Right atrium auricular region (tissue), 2 donors: ENCODE results near the gene RPH3AL. TPM values are rescaled to one million over a fixed set of nuclear protein-coding genes. Genes with fewer than 3 reads are reported as not detected.
"Not testable (repeated sequence)": the region's sequence is repeated elsewhere in the genome, so short reads cannot be mapped to it uniquely, and the experiment has no call there.

Experiments
- DNase-seq: peaks from one replicate; pipeline ENCODE4 v3.0.0-alpha.2; 2019; ENCODE audit warnings: low spot score
- H3K27ac ChIP-seq, 2 donors: fragments of 200-600 bp; sonication (generic); 1 replicate in 1 of 2; 2 replicates in 1 of 2; pipeline ENCODE4 v1.5.1; 2016 to 2019
- H3K27me3 ChIP-seq, 2 donors: fragments of 200-600 bp; sonication (generic); one replicate each; pipeline versions ENCODE4 v1.5.1 to v1.6.0; 2017 to 2019
- H3K36me3 ChIP-seq: fragments of 200-600 bp; sonication (generic); one replicate; pipeline ENCODE4 v1.5.1; 2016
- H3K4me1 ChIP-seq, 2 donors: fragments of 200-600 bp; sonication (generic); one replicate each; pipeline versions ENCODE4 v1.5.1 to v1.6.0; 2017 to 2019
- H3K4me3 ChIP-seq, 2 donors: fragments of 200-600 bp; sonication (generic); 1 replicate in 1 of 2; 2 replicates in 1 of 2; pipeline ENCODE4 v1.5.1; 2017 to 2019; ENCODE audit warnings: mild to moderate bottlenecking in 1 of 2, moderate library complexity in 1 of 2
- H3K9me3 ChIP-seq, 2 donors: fragments of 200-600 bp; sonication (generic); one replicate each; pipeline ENCODE4 v1.5.1; 2019
- total RNA-seq, 2 donors: library from RNA; depleted of rRNA; stranded (reverse); fragments of >200 nt; gene quantifications; one replicate each; pipeline ENCODE4 v1.1.0, GENCODE V29; 2016
- TF ChIP-seq, protein P1 (sequence below), 2 donors: fragments of 200-600 bp; sonication (generic); IDR thresholded peaks; one replicate each; pipeline ENCODE4 v1.5.1; 2019; ENCODE audit warnings: antibody characterized with exemption in 2 of 2

RPH3AL gene
- total RNA-seq, 2 donors from 2014 or later, result 7.2 to 13.1 TPM

DNA sequence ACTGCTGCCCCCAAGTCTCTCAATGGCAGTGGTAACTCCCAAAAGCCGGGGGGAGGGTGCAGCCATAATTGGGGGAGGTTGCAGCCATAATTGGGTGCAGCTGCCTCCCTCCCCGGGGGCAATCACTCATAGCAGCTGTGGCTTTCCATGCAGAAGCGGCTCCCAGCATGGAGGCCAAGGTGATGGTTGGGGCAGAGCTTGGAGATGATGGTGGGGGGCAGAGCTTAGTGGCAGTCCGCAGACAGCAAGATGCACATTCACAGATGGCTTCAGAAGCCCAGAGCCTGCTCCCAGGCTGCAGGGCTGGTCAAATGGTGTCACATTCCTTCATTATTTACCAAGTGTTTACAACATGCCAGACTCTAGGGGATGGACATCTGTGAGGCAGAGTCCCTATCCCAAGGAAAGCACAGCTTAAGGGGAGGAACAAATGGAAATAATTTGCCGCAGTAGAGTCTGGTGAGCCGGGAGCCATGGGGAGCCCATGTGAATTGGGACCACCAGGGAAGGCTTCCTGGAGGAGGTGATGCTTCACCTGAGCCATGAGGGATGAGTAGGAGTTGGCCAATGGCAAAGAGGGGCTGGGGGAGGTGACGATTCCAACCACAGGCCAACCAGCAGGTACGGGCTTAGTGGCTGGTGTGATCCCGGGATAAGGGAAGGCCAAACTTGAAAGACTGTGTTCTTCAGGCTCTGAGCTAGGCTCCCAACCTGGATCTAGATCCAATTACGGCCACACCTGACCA, 179.3 kb downstream of the RPH3AL start:
- TF ChIP-seq, protein P1, sequence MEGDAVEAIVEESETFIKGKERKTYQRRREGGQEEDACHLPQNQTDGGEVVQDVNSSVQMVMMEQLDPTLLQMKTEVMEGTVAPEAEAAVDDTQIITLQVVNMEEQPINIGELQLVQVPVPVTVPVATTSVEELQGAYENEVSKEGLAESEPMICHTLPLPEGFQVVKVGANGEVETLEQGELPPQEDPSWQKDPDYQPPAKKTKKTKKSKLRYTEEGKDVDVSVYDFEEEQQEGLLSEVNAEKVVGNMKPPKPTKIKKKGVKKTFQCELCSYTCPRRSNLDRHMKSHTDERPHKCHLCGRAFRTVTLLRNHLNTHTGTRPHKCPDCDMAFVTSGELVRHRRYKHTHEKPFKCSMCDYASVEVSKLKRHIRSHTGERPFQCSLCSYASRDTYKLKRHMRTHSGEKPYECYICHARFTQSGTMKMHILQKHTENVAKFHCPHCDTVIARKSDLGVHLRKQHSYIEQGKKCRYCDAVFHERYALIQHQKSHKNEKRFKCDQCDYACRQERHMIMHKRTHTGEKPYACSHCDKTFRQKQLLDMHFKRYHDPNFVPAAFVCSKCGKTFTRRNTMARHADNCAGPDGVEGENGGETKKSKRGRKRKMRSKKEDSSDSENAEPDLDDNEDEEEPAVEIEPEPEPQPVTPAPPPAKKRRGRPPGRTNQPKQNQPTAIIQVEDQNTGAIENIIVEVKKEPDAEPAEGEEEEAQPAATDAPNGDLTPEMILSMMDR (IDR thresholded peaks at IDR 0.05), result no peak
- DNase-seq, result no peak
- Histone ChIP-seq H3K4me1 (no peaks in the 10 kb centered on the region), H3K27me3 (no peaks in the 10 kb centered on the region), H3K27ac (no peak overlapping the region), H3K9me3 (no peaks in the 10 kb centered on the region), H3K36me3 (no peaks in the 10 kb centered on the region), H3K4me3 (no peak overlapping the region)

DNA sequence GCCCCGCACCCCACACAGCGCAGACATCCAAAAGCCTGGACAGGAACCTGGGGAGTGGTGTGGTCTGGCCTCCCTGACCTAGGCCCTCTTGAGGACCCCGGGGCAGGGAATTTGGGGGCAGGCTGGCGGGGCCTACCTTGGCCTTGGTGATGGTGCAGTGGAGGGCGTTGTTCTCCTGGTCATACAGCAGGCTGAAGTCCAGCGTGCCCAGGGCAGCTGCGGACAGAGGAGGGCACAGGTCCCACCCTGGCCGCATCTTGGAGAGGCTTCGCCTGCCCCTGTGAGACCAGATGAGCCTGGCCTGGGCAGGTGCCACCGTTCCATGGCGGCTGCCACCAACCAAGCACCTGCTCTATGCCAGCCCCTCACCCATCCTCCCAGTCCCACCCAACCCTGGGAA, 180.2 kb downstream of the RPH3AL start:
- no peak for DNase-seq

DNA sequence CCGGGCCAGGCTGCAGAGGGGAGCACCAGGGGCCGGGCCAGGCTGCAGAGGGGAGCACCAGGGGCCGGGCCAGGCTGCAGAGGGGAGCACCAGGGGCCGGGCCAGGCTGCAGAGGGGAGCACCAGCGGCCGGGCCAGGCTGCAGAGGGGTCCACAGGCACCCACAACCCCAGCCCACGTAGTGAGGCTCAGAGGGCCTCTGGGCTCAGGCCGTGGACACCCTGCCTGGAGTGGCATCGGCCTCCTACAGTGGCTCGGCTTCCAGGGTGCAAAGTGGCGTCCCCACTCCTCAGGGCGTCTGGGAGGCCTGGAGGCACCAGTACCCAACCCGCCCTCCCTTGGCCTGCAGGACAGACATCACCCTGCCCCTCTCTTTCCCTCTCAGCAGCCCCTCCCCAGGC, 180.7 kb downstream of the RPH3AL start:
- DNase-seq, result no peak
- Histone ChIP-seq H3K27me3 (no peaks in the 10 kb centered on the region), H3K4me3 (no peak overlapping the region), H3K9me3 (no peaks in the 10 kb centered on the region), H3K4me1 (no peaks in the 10 kb centered on the region), H3K27ac (no peak overlapping the region), H3K36me3 (no peaks in the 10 kb centered on the region)
- TF ChIP-seq, protein P1 (IDR thresholded peaks at IDR 0.05), result no peak

More for the DNA sequence above, 180.2 kb downstream of the RPH3AL start:
- H3K27ac ChIP-seq, result no peak overlapping the region
- no peak overlapping the region for H3K4me3 ChIP-seq
- no peaks in the 10 kb centered on the region for H3K27me3 ChIP-seq
- no peaks in the 10 kb centered on the region for H3K4me1 ChIP-seq
- no peaks in the 10 kb centered on the region for H3K9me3 ChIP-seq
- TF ChIP-seq, protein P1 (IDR thresholded peaks at IDR 0.05), result no peak
- H3K36me3 ChIP-seq, result no peaks in the 10 kb centered on the region

DNA sequence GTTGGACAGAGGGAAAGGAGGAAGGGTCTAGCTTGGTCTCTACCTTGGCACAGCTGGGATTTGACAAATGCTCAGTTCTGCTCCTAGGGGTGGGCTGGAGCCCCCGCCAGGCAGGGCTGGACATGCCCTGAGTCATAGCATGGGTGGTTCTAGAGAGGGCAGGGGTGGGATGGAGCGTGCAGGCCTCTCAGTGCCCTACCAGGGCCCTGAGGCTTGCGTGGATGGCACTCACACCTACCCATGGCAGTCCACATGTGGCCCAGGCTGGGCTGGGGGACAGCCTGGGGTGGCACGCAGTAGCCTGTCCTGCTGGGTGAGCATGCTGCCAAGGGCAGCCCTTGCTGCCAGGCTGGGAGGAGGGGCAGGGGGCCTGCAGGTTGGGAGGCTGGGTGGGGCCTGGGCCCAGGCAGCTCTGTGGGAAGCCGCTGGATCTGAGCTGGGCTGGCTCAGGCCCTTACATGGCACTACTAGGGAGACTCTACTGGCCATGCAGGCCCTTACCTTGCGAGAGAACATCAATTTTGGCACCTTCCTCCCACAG, 182.4 kb downstream of the RPH3AL start:
- Histone ChIP-seq H3K9me3 (no peaks in the 10 kb centered on the region), H3K27ac (no peak overlapping the region), H3K27me3 (no peaks in the 10 kb centered on the region), H3K36me3 (no peaks in the 10 kb centered on the region), H3K4me3 (no peak overlapping the region), H3K4me1 (no peaks in the 10 kb centered on the region)
- TF ChIP-seq, protein P1 (IDR thresholded peaks at IDR 0.05), result no peak
- no peak for DNase-seq

DNA sequence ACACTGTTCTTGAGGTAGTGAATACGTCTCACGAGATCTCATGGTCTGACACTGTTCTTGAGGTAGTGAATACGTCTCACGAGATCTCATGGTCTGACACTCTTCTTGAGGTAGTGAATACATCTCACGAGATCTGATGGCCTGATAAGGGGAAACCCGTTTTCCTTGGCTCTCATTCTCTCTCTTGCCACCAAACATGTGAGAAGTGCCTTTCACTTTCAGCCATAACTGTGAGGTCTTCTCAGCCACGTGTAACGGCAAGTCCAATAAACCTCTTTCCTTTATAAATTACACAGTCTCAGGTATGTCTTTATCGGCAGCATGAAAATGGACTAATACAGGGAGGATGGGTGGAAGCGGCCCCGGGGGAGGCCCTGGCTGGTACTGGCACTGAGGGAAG, 184.0 kb downstream of the RPH3AL start:
- DNase-seq, H3K27ac ChIP-seq, H3K4me1 ChIP-seq, H3K36me3 ChIP-seq, H3K9me3 ChIP-seq, H3K27me3 ChIP-seq, H3K4me3 ChIP-seq: not testable (repeated sequence)

DNA sequence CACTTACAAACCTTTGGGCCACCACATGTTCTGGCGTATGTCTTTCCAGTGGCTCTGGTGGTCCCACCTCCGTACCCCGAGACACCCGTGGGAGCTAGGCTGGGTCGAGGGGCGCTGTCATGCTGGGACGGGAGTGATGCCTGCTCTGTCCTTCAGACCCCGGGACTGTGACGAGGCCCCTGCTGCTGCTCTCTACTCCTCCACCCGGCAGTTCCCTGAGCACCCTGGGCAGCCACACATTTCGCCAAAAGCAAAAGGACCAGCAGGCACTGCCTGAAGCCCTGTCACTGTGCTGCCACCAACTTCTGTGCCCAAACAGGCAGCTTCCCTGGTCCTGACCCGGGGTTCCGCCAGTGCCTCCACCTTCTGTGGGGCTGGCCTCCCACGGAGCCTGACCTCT, 186.7 kb downstream of the RPH3AL start:
- DNase-seq, result no peak
- Histone ChIP-seq H3K27me3 (no peaks in the 10 kb centered on the region), H3K9me3 (no peaks in the 10 kb centered on the region), H3K36me3 (no peaks in the 10 kb centered on the region), H3K27ac (no peak overlapping the region), H3K4me1 (no peaks in the 10 kb centered on the region), H3K4me3 (no peak overlapping the region)
- TF ChIP-seq, protein P1 (IDR thresholded peaks at IDR 0.05), result no peak
